Cardiac septum (tissue), 1 donor: Measurements from ENCODE around the gene UBE2G2. TPM values are rescaled to one million over a fixed set of nuclear protein-coding genes. Genes with fewer than 3 reads are reported as not detected.

Source experiments
- DNase-seq: peaks from one replicate; pipeline ENCODE4 v3.0.0-alpha.2; 2020; ENCODE audit warnings: low spot score
- intact Hi-C: fragments of 100-400 bp; cut with DNase I; formaldehyde crosslinking; loops from one replicate; pipeline ENCODE4 v1.14.0; 2022
- total RNA-seq: library from RNA; stranded (reverse); fragmentation: NEBNext Ultra II Directional; extraction: Animal tissue kit (Norgen Biotek cat#: 25700); gene quantifications from one replicate; pipeline ENCODE4 v1.2.1, GENCODE V29; 2021
- donor health status: DM: no; HTN: no; CAD: no.

UBE2G2 gene
- total RNA-seq, 1 donor from 2014 or later: 69.7 TPM

- intact Hi-C loops: loop anchor here (2.0 to 10.0 kb wide), 2 partner anchors 53 to 117 kb away; no protein-coding TSS in a partner anchor
These were observed 16.5 kb upstream of the UBE2G2 start, which contains the start of gene SUMO3 for GRCh38 chr21:44817914-44818639. SUMO3 (minus strand) TSS chr21:44818062; CDS start chr21:44817968, 94 bp downstream.

GRCh38 chr21:44817506-44817880 lies 15.9 kb upstream of the UBE2G2 start:
- intact Hi-C loops: loop anchor here (10.0 kb wide), 1 partner anchor 117 kb away; no protein-coding TSS in a partner anchor

More at GRCh38 chr21:44817914-44818639, 16.5 kb upstream of the UBE2G2 start, which contains the start of gene SUMO3:
- DNase-seq: peak; percentile 91

GRCh38 chr21:44816761-44817505 lies 15.3 kb upstream of the UBE2G2 start:
- intact Hi-C loops: loop anchor here (10.0 kb wide), 1 partner anchor 118 kb away; no protein-coding TSS in a partner anchor
- no peak for DNase-seq

More at GRCh38 chr21:44817506-44817880, 15.9 kb upstream of the UBE2G2 start:
- peak; percentile 97 for DNase-seq

GRCh38 chr21:44815852-44816628 lies 14.4 kb upstream of the UBE2G2 start:
- intact Hi-C loops: loop anchor here (10.0 kb wide), 1 partner anchor 119 kb away; no protein-coding TSS in a partner anchor
- no peak for DNase-seq

- no peak for DNase-seq
- intact Hi-C loops: loop anchor here (10.0 kb wide), 1 partner anchor 120 kb away; no protein-coding TSS in a partner anchor
These were observed 13.6 kb upstream of the UBE2G2 start for GRCh38 chr21:44815225-44815624.

GRCh38 chr21:44814498-44815023 lies 12.9 kb upstream of the UBE2G2 start:
- DNase-seq: no peak
- intact Hi-C loops: loop anchor here (10.0 kb wide), 1 partner anchor 120 kb away; no protein-coding TSS in a partner anchor

- intact Hi-C loops: loop anchor here (10.0 kb wide), 1 partner anchor 121 kb away; no protein-coding TSS in a partner anchor
- no peak for DNase-seq
These were observed 12.1 kb upstream of the UBE2G2 start for GRCh38 chr21:44813727-44814126.

- intact Hi-C loops: loop anchor here (10.0 kb wide), 1 partner anchor 122 kb away; no protein-coding TSS in a partner anchor
- DNase-seq: no peak
These were observed 11.5 kb upstream of the UBE2G2 start for GRCh38 chr21:44813149-44813548.

- DNase-seq: no peak
- intact Hi-C loops: loop anchor here (10.0 kb wide), 1 partner anchor 122 kb away; no protein-coding TSS in a partner anchor
These were observed 11.0 kb upstream of the UBE2G2 start for GRCh38 chr21:44812640-44813039.

- intact Hi-C loops: loop anchor here (10.0 kb wide), 1 partner anchor 124 kb away; no protein-coding TSS in a partner anchor
- DNase-seq: no peak
These were observed 9.2 kb upstream of the UBE2G2 start for GRCh38 chr21:44810779-44811178.

GRCh38 chr21:44805859-44806258 lies 4.2 kb upstream of the UBE2G2 start:
- intact Hi-C loops: no loop called here
- DNase-seq: no peak

- intact Hi-C loops: no loop called here
These were observed 3.6 kb upstream of the UBE2G2 start for GRCh38 chr21:44805226-44805625.

GRCh38 chr21:44804762-44805161 lies 3.1 kb upstream of the UBE2G2 start:
- intact Hi-C loops: no loop called here
- DNase-seq: no peak

More at GRCh38 chr21:44805226-44805625, 3.6 kb upstream of the UBE2G2 start:
- no peak for DNase-seq

- intact Hi-C loops: no loop called here
- no peak for DNase-seq
These were observed 2.0 kb upstream of the UBE2G2 start for GRCh38 chr21:44803651-44804050.

- no peak for DNase-seq
- intact Hi-C loops: no loop called here
These were observed 955 bp upstream of the UBE2G2 start for GRCh38 chr21:44802396-44803153.

GRCh38 chr21:44800971-44801467 lies 601 bp downstream of the UBE2G2 start:
- intact Hi-C loops: loop anchor here (1.0 kb wide), 1 partner anchor 74 kb away; no protein-coding TSS in a partner anchor
- DNase-seq: no peak

- intact Hi-C loops: no loop called here
- DNase-seq: no peak
These were observed 1.5 kb downstream of the UBE2G2 start for GRCh38 chr21:44800103-44800502.

- intact Hi-C loops: no loop called here
- no peak for DNase-seq
These were observed 2.0 kb downstream of the UBE2G2 start for GRCh38 chr21:44799646-44800045.
